ENCODE measurements around the gene SLC19A1.
"Not testable (repeated sequence)": the region's sequence is repeated elsewhere in the genome, so short reads cannot be mapped to it uniquely, and the experiment has no call there.

- TF ChIP-seq CTCF, POLR2AphosphoS5, POLR2A (IDR thresholded peaks at IDR 0.05): not testable (repeated sequence)
Measured at GRCh38 chr21:45564137-45564536, 21.9 kb upstream of the SLC19A1 start.

Measured in prostate gland (tissue), 2 donors.